HEK293 (cell line): ENCODE measurements around the gene DPYSL3.
"Not testable (repeated sequence)": the region's sequence is repeated elsewhere in the genome, so short reads cannot be mapped to it uniquely, and the experiment has no call there.

Source experiments
- MYNN ChIP-seq: fragments of 450-650 bp; formaldehyde crosslinking; IDR thresholded peaks from 2 replicates; pipeline ENCODE4 v1.5.1; 2016; ENCODE audit warnings: missing biosample characterization, missing genetic modification characterization, borderline replicate concordance
- SP2 ChIP-seq: fragments of 450-650 bp; formaldehyde crosslinking; IDR thresholded peaks from 2 replicates; pipeline ENCODE4 v1.5.1; 2016; ENCODE audit warnings: missing biosample characterization, missing genetic modification characterization
- ZNF623 ChIP-seq: fragments of 450-650 bp; formaldehyde crosslinking; IDR thresholded peaks from 2 replicates; pipeline ENCODE4 v1.5.1; 2016; ENCODE audit warnings: missing biosample characterization, missing genetic modification characterization
- ZSCAN16 ChIP-seq: fragments of 450-650 bp; formaldehyde crosslinking; IDR thresholded peaks from 2 replicates; pipeline ENCODE4 v1.5.1; 2016; ENCODE audit warnings: missing biosample characterization, missing genetic modification characterization
- ZSCAN23 ChIP-seq: fragments of 450-650 bp; formaldehyde crosslinking; IDR thresholded peaks from 2 replicates; pipeline ENCODE4 v1.5.1; 2016; ENCODE audit warnings: missing biosample characterization, missing genetic modification characterization
- TF ChIP-seq, protein P1 (sequence below): fragments of 450-650 bp; formaldehyde crosslinking; IDR thresholded peaks from 2 replicates; pipeline ENCODE4 v1.5.1; 2016; ENCODE audit warnings: missing biosample characterization, missing genetic modification characterization
- TF ChIP-seq, protein P2 (sequence below): fragments of 450-650 bp; IDR thresholded peaks from 2 replicates; pipeline ENCODE4 v1.5.1; 2018; ENCODE audit warnings: missing biosample characterization, mild to moderate bottlenecking, missing genetic modification characterization
- TF ChIP-seq, protein P3 (sequence below): fragments of 450-650 bp; formaldehyde crosslinking; IDR thresholded peaks from 2 replicates; pipeline ENCODE4 v1.5.1; 2016; ENCODE audit warnings: missing biosample characterization, missing genetic modification characterization, low read depth

DNA sequence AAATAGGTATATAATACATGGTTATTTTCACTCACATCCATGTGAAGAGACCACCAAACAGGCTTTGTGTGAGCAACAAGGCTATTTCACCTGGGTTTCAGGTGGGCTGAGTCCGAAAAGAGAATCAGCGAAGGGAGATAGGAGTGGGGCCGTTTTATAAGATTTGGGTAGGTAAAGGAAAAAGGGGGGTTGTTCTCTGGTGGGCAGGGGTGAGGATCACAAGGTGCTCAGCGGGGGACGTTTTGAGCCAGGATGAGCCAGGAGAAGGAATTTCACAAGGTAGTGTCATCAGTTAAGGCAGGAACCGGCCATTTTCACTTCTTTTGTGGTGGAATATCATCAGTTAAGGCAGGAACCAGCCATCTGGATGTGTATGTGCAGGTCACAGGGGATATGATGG lies 142.5 kb downstream of the DPYSL3 start:
- TF ChIP-seq, protein P1, sequence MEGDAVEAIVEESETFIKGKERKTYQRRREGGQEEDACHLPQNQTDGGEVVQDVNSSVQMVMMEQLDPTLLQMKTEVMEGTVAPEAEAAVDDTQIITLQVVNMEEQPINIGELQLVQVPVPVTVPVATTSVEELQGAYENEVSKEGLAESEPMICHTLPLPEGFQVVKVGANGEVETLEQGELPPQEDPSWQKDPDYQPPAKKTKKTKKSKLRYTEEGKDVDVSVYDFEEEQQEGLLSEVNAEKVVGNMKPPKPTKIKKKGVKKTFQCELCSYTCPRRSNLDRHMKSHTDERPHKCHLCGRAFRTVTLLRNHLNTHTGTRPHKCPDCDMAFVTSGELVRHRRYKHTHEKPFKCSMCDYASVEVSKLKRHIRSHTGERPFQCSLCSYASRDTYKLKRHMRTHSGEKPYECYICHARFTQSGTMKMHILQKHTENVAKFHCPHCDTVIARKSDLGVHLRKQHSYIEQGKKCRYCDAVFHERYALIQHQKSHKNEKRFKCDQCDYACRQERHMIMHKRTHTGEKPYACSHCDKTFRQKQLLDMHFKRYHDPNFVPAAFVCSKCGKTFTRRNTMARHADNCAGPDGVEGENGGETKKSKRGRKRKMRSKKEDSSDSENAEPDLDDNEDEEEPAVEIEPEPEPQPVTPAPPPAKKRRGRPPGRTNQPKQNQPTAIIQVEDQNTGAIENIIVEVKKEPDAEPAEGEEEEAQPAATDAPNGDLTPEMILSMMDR (tag by site-specific recombination): not testable (repeated sequence)
- not testable (repeated sequence) for TF ChIP-seq ZNF623, ZSCAN23, SP2, MYNN, ZSCAN16 (tag by site-specific recombination)
- TF ChIP-seq, protein P2, sequence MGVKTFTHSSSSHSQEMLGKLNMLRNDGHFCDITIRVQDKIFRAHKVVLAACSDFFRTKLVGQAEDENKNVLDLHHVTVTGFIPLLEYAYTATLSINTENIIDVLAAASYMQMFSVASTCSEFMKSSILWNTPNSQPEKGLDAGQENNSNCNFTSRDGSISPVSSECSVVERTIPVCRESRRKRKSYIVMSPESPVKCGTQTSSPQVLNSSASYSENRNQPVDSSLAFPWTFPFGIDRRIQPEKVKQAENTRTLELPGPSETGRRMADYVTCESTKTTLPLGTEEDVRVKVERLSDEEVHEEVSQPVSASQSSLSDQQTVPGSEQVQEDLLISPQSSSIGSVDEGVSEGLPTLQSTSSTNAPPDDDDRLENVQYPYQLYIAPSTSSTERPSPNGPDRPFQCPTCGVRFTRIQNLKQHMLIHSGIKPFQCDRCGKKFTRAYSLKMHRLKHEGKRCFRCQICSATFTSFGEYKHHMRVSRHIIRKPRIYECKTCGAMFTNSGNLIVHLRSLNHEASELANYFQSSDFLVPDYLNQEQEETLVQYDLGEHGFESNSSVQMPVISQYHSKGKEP (tag by site-specific recombination): not testable (repeated sequence)
- TF ChIP-seq, protein P3, sequence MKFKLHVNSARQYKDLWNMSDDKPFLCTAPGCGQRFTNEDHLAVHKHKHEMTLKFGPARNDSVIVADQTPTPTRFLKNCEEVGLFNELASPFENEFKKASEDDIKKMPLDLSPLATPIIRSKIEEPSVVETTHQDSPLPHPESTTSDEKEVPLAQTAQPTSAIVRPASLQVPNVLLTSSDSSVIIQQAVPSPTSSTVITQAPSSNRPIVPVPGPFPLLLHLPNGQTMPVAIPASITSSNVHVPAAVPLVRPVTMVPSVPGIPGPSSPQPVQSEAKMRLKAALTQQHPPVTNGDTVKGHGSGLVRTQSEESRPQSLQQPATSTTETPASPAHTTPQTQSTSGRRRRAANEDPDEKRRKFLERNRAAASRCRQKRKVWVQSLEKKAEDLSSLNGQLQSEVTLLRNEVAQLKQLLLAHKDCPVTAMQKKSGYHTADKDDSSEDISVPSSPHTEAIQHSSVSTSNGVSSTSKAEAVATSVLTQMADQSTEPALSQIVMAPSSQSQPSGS: not testable (repeated sequence)
